Fibroblast of mammary gland (primary cell): ENCODE data around the gene AK3.

Experiments
- DNase-seq: peaks from one replicate; pipeline ENCODE4 v3.0.0-alpha.2; 2010; ENCODE audit warnings: low read depth
- H3K4me3 ChIP-seq: 2 replicates; pipeline ENCODE4 v1.5.1; 2011; ENCODE audit warnings: low read depth, mild to moderate bottlenecking, low read length, moderate library complexity; ENCODE audit not compliant: control insufficient read depth
- CTCF ChIP-seq: conservative IDR thresholded peaks from 2 replicates; pipeline ENCODE4 v1.5.1; 2011; ENCODE audit warnings: low read depth, low read length, inconsistent platforms; ENCODE audit not compliant: control insufficient read depth, insufficient read depth

The AK3 gene

GRCh38 chr9:4709380-4709779, 31.6 kb downstream of the AK3 start:
- no peak for TF ChIP-seq CTCF
- H3K4me3 ChIP-seq = no peak overlapping the region
- no peak for DNase-seq

GRCh38 chr9:4706971-4707622, 33.9 kb downstream of the AK3 start:
- TF ChIP-seq CTCF = no peak
- H3K4me3 ChIP-seq = no peak overlapping the region
- no peak for DNase-seq

DNA sequence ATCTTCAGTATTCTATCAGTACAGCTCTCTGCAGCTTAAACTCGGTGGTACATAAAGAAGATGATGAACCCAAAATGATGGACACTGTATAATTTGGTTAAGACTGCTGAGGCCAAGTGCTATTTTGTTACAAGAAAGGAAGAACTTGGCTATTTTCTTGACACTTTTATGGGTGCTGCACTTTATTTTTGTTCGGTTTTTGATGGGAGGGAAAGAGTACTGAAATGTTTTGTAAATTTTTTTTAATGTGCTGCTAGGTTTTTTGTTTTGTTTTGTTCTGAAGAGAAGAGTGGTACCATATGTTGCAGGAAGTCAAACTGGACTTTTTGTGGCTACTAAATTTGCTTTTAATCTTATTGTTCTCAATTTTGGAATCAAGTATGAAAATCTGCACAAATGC, 35.0 kb downstream of the AK3 start:
- no peak overlapping the region for H3K4me3 ChIP-seq
- TF ChIP-seq CTCF = no peak
- DNase-seq = no peak

- no peak for TF ChIP-seq CTCF
- H3K4me3 ChIP-seq = no peak overlapping the region
- no peak for DNase-seq
These were observed 36.9 kb downstream of the AK3 start for GRCh38 chr9:4704129-4704528.

DNA sequence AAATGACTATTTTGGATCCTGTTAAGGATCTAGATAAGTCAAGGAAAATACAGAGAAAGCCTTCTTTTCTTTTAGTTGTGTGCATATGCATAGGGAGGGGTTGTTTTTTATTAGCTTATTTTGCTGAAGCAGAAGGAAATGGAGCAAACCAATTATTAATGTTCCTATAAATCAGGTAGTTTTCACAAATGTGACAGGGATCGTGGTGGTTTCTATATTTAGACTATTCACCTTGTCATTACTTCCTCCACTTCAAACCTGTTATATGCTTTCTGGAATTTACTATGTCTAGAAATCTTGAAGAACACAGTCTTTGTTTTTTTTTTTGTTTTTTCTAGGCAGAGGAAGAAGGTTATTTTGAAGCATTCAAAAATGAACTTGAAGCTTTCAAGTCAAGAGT, 39.5 kb downstream of the AK3 start:
- no peak overlapping the region for H3K4me3 ChIP-seq
- DNase-seq = no peak
- TF ChIP-seq CTCF = no peak

DNA sequence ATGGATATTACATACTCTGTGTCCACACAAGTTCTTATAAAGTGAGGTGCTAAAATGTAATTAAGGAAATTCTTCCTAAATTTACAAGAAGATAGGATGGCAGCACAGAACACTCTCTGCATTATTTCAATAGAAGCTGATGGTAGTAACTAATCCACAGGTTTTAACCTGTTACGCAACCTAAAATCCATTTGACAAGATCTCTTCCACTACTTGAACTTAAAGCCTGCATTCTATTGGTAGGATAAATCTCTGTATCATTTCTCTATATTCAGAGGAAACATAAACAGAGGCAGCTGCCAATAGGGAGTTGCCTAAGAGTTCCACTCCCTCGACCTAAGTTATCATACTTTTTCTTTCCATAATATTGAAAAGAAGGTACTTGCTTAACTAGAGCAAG, 40.1 kb downstream of the AK3 start:
- DNase-seq = no peak
- TF ChIP-seq CTCF = no peak
- H3K4me3 ChIP-seq = no peak overlapping the region

DNA sequence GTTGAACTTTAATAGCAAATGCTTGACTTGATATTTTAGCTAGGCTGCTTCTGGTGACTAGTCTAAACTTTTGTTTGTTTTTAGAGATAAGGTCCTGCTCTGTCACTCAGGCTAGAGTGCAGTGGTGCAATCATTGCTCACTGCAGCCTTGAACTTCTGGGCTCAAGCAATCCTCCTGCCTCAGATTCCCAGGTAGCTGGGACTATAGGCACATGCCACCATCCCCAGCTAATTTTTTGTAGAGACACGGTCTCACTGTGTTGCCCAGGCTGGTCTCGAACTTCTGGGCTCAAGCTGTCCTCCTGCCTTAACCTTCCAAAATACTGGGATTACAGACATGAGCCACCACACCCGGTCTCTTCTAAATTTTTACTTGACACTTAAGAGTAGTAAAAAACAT, 40.9 kb downstream of the AK3 start:
- no peak for TF ChIP-seq CTCF
- DNase-seq = no peak
- H3K4me3 ChIP-seq = no peak overlapping the region
